CD14-positive monocyte (primary cell): ENCODE data around the gene CNIH2. TPM values are rescaled to one million over a fixed set of nuclear protein-coding genes. Genes with fewer than 3 reads are reported as not detected.

Source experiments
- DNase-seq, 3 donors: peaks; one replicate each; pipeline ENCODE4 v3.0.0-alpha.2; 2011 to 2022
- H2AFZ ChIP-seq: 2 replicates; pipeline ENCODE4 v1.6.0; 2012; ENCODE audit warnings: mild to moderate bottlenecking, low read depth, low read length, inconsistent platforms; ENCODE audit not compliant: insufficient read depth, poor library complexity, severe bottlenecking
- H3K27ac ChIP-seq, 2 donors: 1 replicate in 1 of 2; 2 replicates in 1 of 2; pipeline ENCODE4 v1.5.1; 2012 to 2013; ENCODE audit warnings: low read length in 2 of 2, control low read depth in 1 of 2, inconsistent platforms in 1 of 2, low read depth in 1 of 2, mild to moderate bottlenecking in 1 of 2
- H3K27me3 ChIP-seq, 2 donors: one replicate each; pipeline versions ENCODE4 v1.6.0 to v1.6.1; 2011 to 2013; ENCODE audit warnings: low read length in 2 of 2; ENCODE audit not compliant: control insufficient read depth in 2 of 2, insufficient read depth in 2 of 2
- H3K36me3 ChIP-seq, 2 donors: replicated peaks in 1 of 2; 1 replicate in 1 of 2; 2 replicates in 1 of 2; pipeline versions ENCODE4 v1.5.1 to v1.6.1; 2012 to 2013; ENCODE audit warnings: low read length in 2 of 2, control low read depth in 1 of 2, inconsistent platforms in 1 of 2, mild to moderate bottlenecking in 1 of 2; ENCODE audit not compliant: insufficient read depth in 2 of 2, control insufficient read depth in 1 of 2
- H3K4me1 ChIP-seq, 2 donors: 1 replicate in 1 of 2; 2 replicates in 1 of 2; pipeline versions ENCODE4 v1.5.1 to v1.6.1; 2012 to 2013; ENCODE audit warnings: low read length in 2 of 2, control low read depth in 1 of 2, inconsistent platforms in 1 of 2, mild to moderate bottlenecking in 1 of 2, moderate library complexity in 1 of 2; ENCODE audit not compliant: insufficient read depth in 2 of 2, control insufficient read depth in 1 of 2
- H3K4me2 ChIP-seq: replicated peaks from 2 replicates; pipeline ENCODE3; 2012; ENCODE audit warnings: low read length, moderate library complexity, mild to moderate bottlenecking; ENCODE audit not compliant: poor library complexity, severe bottlenecking; ENCODE audit errors: extremely low read depth
- H3K4me3 ChIP-seq, 3 experiments: fragments of 200-600 bp in 1 of 3; sonication (generic) in 1 of 3; replicated peaks in 1 of 3; 1 replicate in 2 of 3; 2 replicates in 1 of 3; pipeline ENCODE4 v1.5.1; 2011 to 2013; ENCODE audit warnings: low read length in 3 of 3, mild to moderate bottlenecking in 3 of 3, control low read depth in 2 of 3, low read depth in 2 of 3, inconsistent platforms in 1 of 3, moderate library complexity in 1 of 3
- H3K79me2 ChIP-seq: 2 replicates; pipeline ENCODE4 v1.6.0; 2012; ENCODE audit warnings: mild to moderate bottlenecking, control low read depth, inconsistent platforms, low read length, moderate library complexity; ENCODE audit not compliant: insufficient read depth
- H3K9ac ChIP-seq: 2 replicates; pipeline ENCODE4 v1.6.0; 2017; ENCODE audit warnings: low read length, mild to moderate bottlenecking; ENCODE audit not compliant: insufficient read depth, poor library complexity, severe bottlenecking
- H3K9me3 ChIP-seq, 2 donors: replicated peaks in 1 of 2; 1 replicate in 1 of 2; 2 replicates in 1 of 2; pipeline versions ENCODE4 v1.5.1 to v1.6.1; 2012 to 2013; ENCODE audit warnings: low read length in 2 of 2, control low read depth in 1 of 2; ENCODE audit not compliant: control insufficient read depth in 1 of 2, insufficient read depth in 1 of 2
- H4K20me1 ChIP-seq: 2 replicates; pipeline ENCODE4 v1.6.0; 2012; ENCODE audit warnings: mild to moderate bottlenecking, low read length, control low read depth, moderate library complexity; ENCODE audit not compliant: insufficient read depth
- H3K27ac Mint-ChIP-seq, 7 donors: one replicate each; pipeline ENCODE4 v1.8.0; 2020; ENCODE audit warnings: mild to moderate bottlenecking in 7 of 7, mixed read lengths in 7 of 7, moderate library complexity in 6 of 7, inconsistent platforms in 2 of 7
- H3K27me3 Mint-ChIP-seq, 3 donors: one replicate each; pipeline ENCODE4 v1.8.0; 2021 to 2022; ENCODE audit warnings: low read depth in 3 of 3, mild to moderate bottlenecking in 3 of 3, mixed read lengths in 3 of 3, moderate library complexity in 3 of 3, inconsistent platforms in 1 of 3
- H3K36me3 Mint-ChIP-seq, 2 donors: one replicate each; pipeline ENCODE4 v1.8.0; 2020; ENCODE audit warnings: mixed read lengths in 2 of 2, inconsistent platforms in 1 of 2, mild to moderate bottlenecking in 1 of 2
- H3K4me1 Mint-ChIP-seq: one replicate; pipeline ENCODE4 v1.8.0; 2020; ENCODE audit warnings: mild to moderate bottlenecking, mixed read lengths
- H3K4me3 Mint-ChIP-seq, 2 donors: one replicate each; pipeline ENCODE4 v1.8.0; 2020; ENCODE audit warnings: mild to moderate bottlenecking in 2 of 2, mixed read lengths in 2 of 2, moderate library complexity in 1 of 2
- H3K9me3 Mint-ChIP-seq, 7 donors: one replicate each; pipeline ENCODE4 v1.8.0; 2020 to 2022; ENCODE audit warnings: mixed read lengths in 7 of 7, mild to moderate bottlenecking in 6 of 7, moderate library complexity in 6 of 7, inconsistent platforms in 2 of 7
- CTCF ChIP-seq: fragments of 200-600 bp; IDR thresholded peaks from one replicate; pipeline ENCODE4 v1.8.0; 2022; ENCODE audit warnings: antibody characterized with exemption, mild to moderate bottlenecking
- WGBS: methylation state at CpG from one replicate; pipeline ENCODE4 v1.1.5; 2013; ENCODE audit warnings: missing lambda C conversion rate; ENCODE audit not compliant: insufficient coverage; 5-methylcytosine and 5-hydroxymethylcytosine counted together
- intact Hi-C, 2 donors: fragments of 100-400 bp; cut with micrococcal nuclease; formaldehyde crosslinking; loops; one replicate each; pipeline versions ENCODE4 v1.15.0 to v1.15.1; 2023
- polyA plus RNA-seq, 3 donors: library from polyadenylated mRNA; depleted of rRNA in 1 of 3; unstranded in 2 of 3; stranded (reverse) in 1 of 3; fragments of 300-500 nt in 2 of 3; fragments of >200 nt in 1 of 3; fragmentation: Illumina TruSeq in 2 of 3; gene quantifications; 1 replicate in 2 of 3; 2 replicates in 1 of 3; pipeline ENCODE4 v1.2.3, GENCODE V29; 2012 to 2021

CNIH2 gene
- polyA plus RNA-seq, 3 donors: 1.2 TPM; not detected in 2

GRCh38 chr11:66243782-66244535 lies 34.0 kb upstream of the CNIH2 start:
- no peaks in the 10 kb centered on the region for H3K27me3 ChIP-seq
- H3K4me3 ChIP-seq: no peak overlapping the region
- no peaks in the 10 kb centered on the region for H3K4me1 ChIP-seq
- H3K9me3 ChIP-seq: no peaks in the 10 kb centered on the region
- H3K4me2 ChIP-seq: no peak overlapping the region
- H3K27ac ChIP-seq: no peak overlapping the region
- no peak for DNase-seq
- Mint-ChIP-seq H3K27ac (no peak overlapping the region), H3K9me3 (no peaks in the 10 kb centered on the region), H3K4me3 (no peak overlapping the region), H3K27me3 (peaks cover 0 to 3% (median 1%) of the 10 kb centered on the region in 3 donors), H3K4me1 (no peaks in the 10 kb centered on the region), H3K36me3 (peaks cover 72 to 73% of the 10 kb centered on the region in 2 donors)
- H4K20me1 ChIP-seq: no peaks in the 10 kb centered on the region
- H3K36me3 ChIP-seq: peaks cover 47 to 73% of the 10 kb centered on the region in 2 donors
- no peak for TF ChIP-seq CTCF
- 89% methylated on average over 12 of the region's 13 CpGs for WGBS
- H2AFZ ChIP-seq: no peak overlapping the region
- intact Hi-C loops: no loop called here
- no peak overlapping the region for H3K9ac ChIP-seq
- H3K79me2 ChIP-seq: no peaks in the 10 kb centered on the region

GRCh38 chr11:66247295-66247694 lies 30.7 kb upstream of the CNIH2 start:
- Mint-ChIP-seq H3K9me3 (no peaks in the 10 kb centered on the region), H3K4me3 (no peak overlapping the region), H3K4me1 (no peaks in the 10 kb centered on the region), H3K27me3 (peaks cover 0 to 3% (median 1%) of the 10 kb centered on the region in 3 donors), H3K36me3 (peaks cover 53 to 56% of the 10 kb centered on the region in 2 donors), H3K27ac (no peak overlapping the region)
- Histone ChIP-seq H3K4me1 (no peaks in the 10 kb centered on the region), H3K79me2 (no peaks in the 10 kb centered on the region), H3K36me3 (peaks cover 22 to 44% of the 10 kb centered on the region in 2 donors), H4K20me1 (no peaks in the 10 kb centered on the region), H3K27ac (no peak overlapping the region), H2AFZ (no peak overlapping the region), H3K4me3 (no peak overlapping the region), H3K27me3 (no peaks in the 10 kb centered on the region), H3K9me3 (no peaks in the 10 kb centered on the region), H3K9ac (no peak overlapping the region), H3K4me2 (no peak overlapping the region)
- DNase-seq: no peak
- WGBS: 100% methylated on average over 3 of the region's 4 CpGs
- TF ChIP-seq CTCF: no peak
- intact Hi-C loops: no loop called here
